DMS153 (cell line): ENCODE results near the gene ONECUT2.

ENCODE experiments used
- DNase-seq: peaks from one replicate; lab custom pipeline; 2025; lab: John Stamatoyannopoulos, UW

The ONECUT2 gene

DNA sequence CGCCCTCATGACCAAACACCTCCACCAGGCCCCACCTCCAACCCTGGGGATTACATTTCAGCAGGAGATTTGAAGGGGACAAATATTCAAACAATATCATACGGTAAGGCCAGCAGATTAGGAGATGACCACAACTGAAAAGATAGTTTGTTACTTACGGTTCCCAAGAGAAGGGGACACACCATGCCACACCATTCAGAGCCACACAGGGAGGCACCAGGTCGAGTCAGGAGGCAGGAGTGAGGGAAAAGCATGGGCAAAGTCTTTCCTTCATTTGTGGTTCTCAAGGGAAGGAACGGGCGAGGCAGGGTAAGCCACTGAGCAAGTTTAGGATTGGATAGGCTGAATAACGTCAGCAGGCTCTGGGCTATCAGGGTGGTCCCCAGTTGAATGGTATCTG, 94.0 kb downstream of the ONECUT2 start:
- no peak for DNase-seq

GRCh38 chr18:57533006-57533867, 98.1 kb downstream of the ONECUT2 start:
- no peak for DNase-seq

- DNase-seq, result no peak
These were observed 98.8 kb downstream of the ONECUT2 start for GRCh38 chr18:57533868-57534510.

DNA sequence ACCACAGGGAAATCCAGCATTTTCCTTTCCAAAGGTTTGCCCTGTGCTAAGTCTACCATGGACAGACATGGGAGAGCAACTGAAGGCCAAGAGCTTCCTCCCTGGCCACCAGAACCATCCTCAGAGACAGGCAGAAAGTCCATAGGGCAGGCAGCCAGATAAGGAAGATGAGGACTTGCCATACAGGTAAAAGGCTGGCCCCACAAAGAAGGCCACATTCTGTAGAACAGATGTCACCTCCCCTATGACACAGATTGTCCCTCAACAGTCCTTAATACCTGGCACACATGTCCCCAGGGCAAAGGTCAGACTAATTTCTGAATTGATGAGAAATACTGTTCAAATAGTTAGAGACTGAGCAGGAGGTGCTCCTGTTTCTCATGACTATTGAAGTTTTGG, 99.3 kb downstream of the ONECUT2 start:
- no peak for DNase-seq

GRCh38 chr18:57538614-57539013, 103.4 kb downstream of the ONECUT2 start:
- no peak for DNase-seq

- no peak for DNase-seq
These were observed 104.5 kb downstream of the ONECUT2 start for GRCh38 chr18:57539702-57540101.
